CD14-positive monocyte (primary cell): ENCODE data around the gene TMEM30B. TPM values are rescaled to one million over a fixed set of nuclear protein-coding genes. Genes with fewer than 3 reads are reported as not detected.

Experiments
- DNase-seq, 3 donors: peaks; one replicate each; pipeline ENCODE4 v3.0.0-alpha.2; 2011 to 2022
- H2AFZ ChIP-seq: 2 replicates; pipeline ENCODE4 v1.6.0; 2012; ENCODE audit warnings: mild to moderate bottlenecking, low read depth, low read length, inconsistent platforms; ENCODE audit not compliant: insufficient read depth, poor library complexity, severe bottlenecking
- H3K27ac ChIP-seq, 2 donors: 1 replicate in 1 of 2; 2 replicates in 1 of 2; pipeline ENCODE4 v1.5.1; 2012 to 2013; ENCODE audit warnings: low read length in 2 of 2, control low read depth in 1 of 2, inconsistent platforms in 1 of 2, low read depth in 1 of 2, mild to moderate bottlenecking in 1 of 2
- H3K27me3 ChIP-seq, 2 donors: one replicate each; pipeline versions ENCODE4 v1.6.0 to v1.6.1; 2011 to 2013; ENCODE audit warnings: low read length in 2 of 2; ENCODE audit not compliant: control insufficient read depth in 2 of 2, insufficient read depth in 2 of 2
- H3K36me3 ChIP-seq, 2 donors: replicated peaks in 1 of 2; 1 replicate in 1 of 2; 2 replicates in 1 of 2; pipeline versions ENCODE4 v1.5.1 to v1.6.1; 2012 to 2013; ENCODE audit warnings: low read length in 2 of 2, control low read depth in 1 of 2, inconsistent platforms in 1 of 2, mild to moderate bottlenecking in 1 of 2; ENCODE audit not compliant: insufficient read depth in 2 of 2, control insufficient read depth in 1 of 2
- H3K4me1 ChIP-seq, 2 donors: 1 replicate in 1 of 2; 2 replicates in 1 of 2; pipeline versions ENCODE4 v1.5.1 to v1.6.1; 2012 to 2013; ENCODE audit warnings: low read length in 2 of 2, control low read depth in 1 of 2, inconsistent platforms in 1 of 2, mild to moderate bottlenecking in 1 of 2, moderate library complexity in 1 of 2; ENCODE audit not compliant: insufficient read depth in 2 of 2, control insufficient read depth in 1 of 2
- H3K4me2 ChIP-seq: replicated peaks from 2 replicates; pipeline ENCODE3; 2012; ENCODE audit warnings: low read length, moderate library complexity, mild to moderate bottlenecking; ENCODE audit not compliant: poor library complexity, severe bottlenecking; ENCODE audit errors: extremely low read depth
- H3K4me3 ChIP-seq, 3 experiments: fragments of 200-600 bp in 1 of 3; sonication (generic) in 1 of 3; replicated peaks in 1 of 3; 1 replicate in 2 of 3; 2 replicates in 1 of 3; pipeline ENCODE4 v1.5.1; 2011 to 2013; ENCODE audit warnings: low read length in 3 of 3, mild to moderate bottlenecking in 3 of 3, control low read depth in 2 of 3, low read depth in 2 of 3, inconsistent platforms in 1 of 3, moderate library complexity in 1 of 3
- H3K79me2 ChIP-seq: 2 replicates; pipeline ENCODE4 v1.6.0; 2012; ENCODE audit warnings: mild to moderate bottlenecking, control low read depth, inconsistent platforms, low read length, moderate library complexity; ENCODE audit not compliant: insufficient read depth
- H3K9ac ChIP-seq: 2 replicates; pipeline ENCODE4 v1.6.0; 2017; ENCODE audit warnings: low read length, mild to moderate bottlenecking; ENCODE audit not compliant: insufficient read depth, poor library complexity, severe bottlenecking
- H3K9me3 ChIP-seq, 2 donors: replicated peaks in 1 of 2; 1 replicate in 1 of 2; 2 replicates in 1 of 2; pipeline versions ENCODE4 v1.5.1 to v1.6.1; 2012 to 2013; ENCODE audit warnings: low read length in 2 of 2, control low read depth in 1 of 2; ENCODE audit not compliant: control insufficient read depth in 1 of 2, insufficient read depth in 1 of 2
- H4K20me1 ChIP-seq: 2 replicates; pipeline ENCODE4 v1.6.0; 2012; ENCODE audit warnings: mild to moderate bottlenecking, low read length, control low read depth, moderate library complexity; ENCODE audit not compliant: insufficient read depth
- H3K27ac Mint-ChIP-seq, 7 donors: one replicate each; pipeline ENCODE4 v1.8.0; 2020; ENCODE audit warnings: mild to moderate bottlenecking in 7 of 7, mixed read lengths in 7 of 7, moderate library complexity in 6 of 7, inconsistent platforms in 2 of 7
- H3K27me3 Mint-ChIP-seq, 3 donors: one replicate each; pipeline ENCODE4 v1.8.0; 2021 to 2022; ENCODE audit warnings: low read depth in 3 of 3, mild to moderate bottlenecking in 3 of 3, mixed read lengths in 3 of 3, moderate library complexity in 3 of 3, inconsistent platforms in 1 of 3
- H3K36me3 Mint-ChIP-seq, 2 donors: one replicate each; pipeline ENCODE4 v1.8.0; 2020; ENCODE audit warnings: mixed read lengths in 2 of 2, inconsistent platforms in 1 of 2, mild to moderate bottlenecking in 1 of 2
- H3K4me1 Mint-ChIP-seq: one replicate; pipeline ENCODE4 v1.8.0; 2020; ENCODE audit warnings: mild to moderate bottlenecking, mixed read lengths
- H3K4me3 Mint-ChIP-seq, 2 donors: one replicate each; pipeline ENCODE4 v1.8.0; 2020; ENCODE audit warnings: mild to moderate bottlenecking in 2 of 2, mixed read lengths in 2 of 2, moderate library complexity in 1 of 2
- H3K9me3 Mint-ChIP-seq, 7 donors: one replicate each; pipeline ENCODE4 v1.8.0; 2020 to 2022; ENCODE audit warnings: mixed read lengths in 7 of 7, mild to moderate bottlenecking in 6 of 7, moderate library complexity in 6 of 7, inconsistent platforms in 2 of 7
- WGBS: methylation state at CpG from one replicate; pipeline ENCODE4 v1.1.5; 2013; ENCODE audit warnings: missing lambda C conversion rate; ENCODE audit not compliant: insufficient coverage; 5-methylcytosine and 5-hydroxymethylcytosine counted together
- intact Hi-C, 2 donors: fragments of 100-400 bp; cut with micrococcal nuclease; formaldehyde crosslinking; loops; one replicate each; pipeline versions ENCODE4 v1.15.0 to v1.15.1; 2023
- polyA plus RNA-seq, 3 donors: library from polyadenylated mRNA; depleted of rRNA in 1 of 3; unstranded in 2 of 3; stranded (reverse) in 1 of 3; fragments of 300-500 nt in 2 of 3; fragments of >200 nt in 1 of 3; fragmentation: Illumina TruSeq in 2 of 3; gene quantifications; 1 replicate in 2 of 3; 2 replicates in 1 of 3; pipeline ENCODE4 v1.2.3, GENCODE V29; 2012 to 2021
- TF ChIP-seq, protein P1 (sequence below): fragments of 200-600 bp; IDR thresholded peaks from one replicate; pipeline ENCODE4 v1.8.0; 2022; ENCODE audit warnings: antibody characterized with exemption, mild to moderate bottlenecking

The TMEM30B gene
- polyA plus RNA-seq, 3 donors = not detected

DNA sequence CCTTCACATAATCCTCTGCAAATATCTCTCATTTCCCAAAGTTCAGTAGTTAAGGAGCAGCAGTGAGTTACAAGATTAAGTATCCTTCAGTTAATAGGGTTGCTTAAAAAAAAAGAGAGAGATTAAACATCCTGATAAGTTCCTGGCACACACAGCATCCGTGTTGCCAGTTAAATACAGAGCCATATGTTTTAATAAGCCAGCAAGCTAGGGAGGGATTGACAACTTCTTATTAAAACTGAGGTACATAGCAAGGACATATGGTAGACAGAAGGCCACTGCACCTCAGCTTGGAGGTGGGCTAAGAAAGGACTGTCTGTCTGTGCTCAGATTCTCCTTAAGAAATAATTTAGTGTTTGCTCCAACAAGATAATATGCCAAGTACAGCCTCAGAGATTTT, 9.6 kb upstream of the TMEM30B start:
- Histone ChIP-seq H3K9ac (no peak overlapping the region), H4K20me1 (no peaks in the 10 kb centered on the region), H3K4me2 (no peak overlapping the region), H3K27ac (no peak overlapping the region), H2AFZ (no peak overlapping the region), H3K79me2 (no peaks in the 10 kb centered on the region), H3K4me1 (no peaks in the 10 kb centered on the region), H3K27me3 (peaks cover 0 to 3% of the 10 kb centered on the region in 2 donors), H3K9me3 (no peaks in the 10 kb centered on the region), H3K36me3 (no peaks in the 10 kb centered on the region), H3K4me3 (no peak overlapping the region)
- Mint-ChIP-seq H3K27ac (no peak overlapping the region), H3K27me3 (peaks cover 0 to 4% (median 2%) of the 10 kb centered on the region in 3 donors), H3K36me3 (no peaks in the 10 kb centered on the region), H3K4me1 (peaks cover 5% of the 10 kb centered on the region), H3K9me3 (no peaks in the 10 kb centered on the region), H3K4me3 (no peak overlapping the region)
- DNase-seq = no peak
- TF ChIP-seq, protein P1, sequence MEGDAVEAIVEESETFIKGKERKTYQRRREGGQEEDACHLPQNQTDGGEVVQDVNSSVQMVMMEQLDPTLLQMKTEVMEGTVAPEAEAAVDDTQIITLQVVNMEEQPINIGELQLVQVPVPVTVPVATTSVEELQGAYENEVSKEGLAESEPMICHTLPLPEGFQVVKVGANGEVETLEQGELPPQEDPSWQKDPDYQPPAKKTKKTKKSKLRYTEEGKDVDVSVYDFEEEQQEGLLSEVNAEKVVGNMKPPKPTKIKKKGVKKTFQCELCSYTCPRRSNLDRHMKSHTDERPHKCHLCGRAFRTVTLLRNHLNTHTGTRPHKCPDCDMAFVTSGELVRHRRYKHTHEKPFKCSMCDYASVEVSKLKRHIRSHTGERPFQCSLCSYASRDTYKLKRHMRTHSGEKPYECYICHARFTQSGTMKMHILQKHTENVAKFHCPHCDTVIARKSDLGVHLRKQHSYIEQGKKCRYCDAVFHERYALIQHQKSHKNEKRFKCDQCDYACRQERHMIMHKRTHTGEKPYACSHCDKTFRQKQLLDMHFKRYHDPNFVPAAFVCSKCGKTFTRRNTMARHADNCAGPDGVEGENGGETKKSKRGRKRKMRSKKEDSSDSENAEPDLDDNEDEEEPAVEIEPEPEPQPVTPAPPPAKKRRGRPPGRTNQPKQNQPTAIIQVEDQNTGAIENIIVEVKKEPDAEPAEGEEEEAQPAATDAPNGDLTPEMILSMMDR = no peak
- WGBS = no CpG with 5 or more reads among the region's 1 CpG
- intact Hi-C loops = loop anchor here in 1 of 2 donors (10.0 kb wide), 2 partner anchors 134 to 544 kb away; no protein-coding TSS in a partner anchor

DNA sequence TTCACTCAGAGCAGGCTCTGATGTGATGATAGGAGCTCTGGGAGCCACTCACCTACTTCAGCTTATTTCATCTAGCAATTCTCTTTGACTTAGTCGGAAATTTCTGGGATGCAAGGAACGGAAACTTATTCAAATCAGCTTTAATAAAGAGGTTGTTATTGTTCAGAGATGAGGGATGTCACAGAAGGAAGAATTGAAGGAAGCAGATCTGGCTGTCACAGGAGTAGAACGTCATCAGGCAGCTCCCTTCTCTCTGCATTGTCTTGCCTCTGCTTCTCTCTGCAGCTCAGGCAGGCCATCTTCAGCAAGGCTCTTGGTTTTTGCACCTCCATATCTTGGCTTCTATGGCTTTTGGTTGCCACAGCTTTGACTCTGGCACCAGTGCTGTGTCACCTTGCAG, 7.6 kb upstream of the TMEM30B start:
- Mint-ChIP-seq H3K9me3 (no peaks in the 10 kb centered on the region), H3K36me3 (no peaks in the 10 kb centered on the region), H3K4me3 (no peak overlapping the region), H3K27ac (no peak overlapping the region), H3K4me1 (peaks cover 7% of the 10 kb centered on the region), H3K27me3 (peaks cover 7 to 16% (median 13%) of the 10 kb centered on the region in 3 donors)
- no peak for DNase-seq
- H3K4me1 ChIP-seq = no peaks in the 10 kb centered on the region
- H3K79me2 ChIP-seq = no peaks in the 10 kb centered on the region
- H4K20me1 ChIP-seq = no peaks in the 10 kb centered on the region
- TF ChIP-seq, protein P1 = no peak
- intact Hi-C loops = no loop called here
- H3K4me2 ChIP-seq = no peak overlapping the region
- no peak overlapping the region for H3K4me3 ChIP-seq
- H2AFZ ChIP-seq = no peak overlapping the region
- H3K27me3 ChIP-seq = peaks cover 8 to 20% of the 10 kb centered on the region in 2 donors
- no peak overlapping the region for H3K9ac ChIP-seq
- 75% methylated on average over 1 of the region's 3 CpGs for WGBS
- H3K27ac ChIP-seq = no peak overlapping the region
- H3K36me3 ChIP-seq = no peaks in the 10 kb centered on the region
- no peaks in the 10 kb centered on the region for H3K9me3 ChIP-seq
